ENCODE data around the gene HBS1L.

The HBS1L gene

DNA sequence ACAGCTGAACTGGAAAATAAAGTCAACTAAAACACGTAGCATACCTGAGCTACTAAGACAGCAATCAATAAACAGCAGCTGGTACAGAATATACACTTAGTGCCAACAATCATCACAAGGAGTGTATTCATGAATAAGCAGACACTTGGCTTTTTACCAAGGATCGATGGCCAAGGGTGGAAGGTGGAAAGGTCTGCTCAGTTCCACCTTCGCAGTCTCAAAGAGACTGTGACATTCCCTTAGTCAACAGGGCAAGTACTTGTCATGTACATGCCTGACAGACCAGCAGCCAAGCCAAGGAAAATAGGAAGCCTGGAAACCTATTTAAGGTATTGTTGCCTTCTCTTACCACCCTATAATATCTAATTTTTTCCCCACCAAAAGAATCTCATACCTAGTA, 21.4 kb downstream of the HBS1L start:
- no peak for DNase-seq

DNA sequence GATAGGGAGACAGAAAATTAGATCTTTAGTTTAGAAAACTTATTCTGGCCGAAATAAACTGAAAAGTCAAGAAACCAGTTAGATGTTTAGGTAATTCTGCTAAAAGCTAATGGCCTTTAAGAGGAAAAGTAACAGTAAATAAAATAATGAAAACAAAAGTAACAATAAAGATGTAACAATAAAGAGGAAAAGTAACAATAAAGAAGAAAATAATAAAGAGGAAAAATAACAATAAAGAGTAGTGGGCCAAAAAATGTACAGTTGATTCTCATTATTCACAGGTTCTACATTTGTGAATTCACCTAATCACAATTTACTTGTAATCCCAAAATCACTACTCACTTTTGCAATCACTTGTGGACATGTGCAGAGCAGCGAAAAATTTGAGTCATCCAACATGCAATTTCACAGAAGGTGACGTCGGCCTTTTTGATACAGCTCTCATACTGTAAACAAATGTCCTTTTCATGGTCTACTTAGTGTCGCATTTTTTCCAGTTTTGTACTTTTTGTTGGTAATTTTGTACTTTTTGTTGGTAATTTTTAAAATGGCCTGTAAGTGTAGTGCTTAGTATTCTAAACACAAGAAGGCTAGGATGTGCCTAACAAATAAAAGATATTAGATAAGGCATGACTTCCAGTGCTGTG, 24.0 kb downstream of the HBS1L start:
- no peak for DNase-seq

GRCh38 chr6:135030056-135030473, 24.6 kb downstream of the HBS1L start:
- DNase-seq = no peak

DNA sequence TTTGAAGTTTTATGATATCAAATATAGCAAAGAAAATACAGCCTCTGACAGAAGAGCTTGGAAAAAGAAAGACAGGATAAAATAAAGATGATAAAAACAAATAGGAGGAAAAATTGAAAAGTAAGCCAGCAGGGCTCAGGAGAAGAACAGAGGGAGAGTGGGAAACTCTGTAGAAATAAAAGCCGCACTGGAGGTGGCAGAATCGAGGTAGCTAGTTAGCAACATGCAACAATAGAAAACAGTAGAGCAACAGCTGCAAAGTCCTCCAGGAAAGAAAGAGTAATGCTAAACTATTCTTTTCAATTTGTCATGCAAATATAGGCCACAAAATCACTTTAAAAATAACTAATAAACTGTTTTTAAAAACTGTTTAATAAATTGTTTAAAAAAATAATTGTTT, 28.8 kb downstream of the HBS1L start:
- no peak for DNase-seq

DNA sequence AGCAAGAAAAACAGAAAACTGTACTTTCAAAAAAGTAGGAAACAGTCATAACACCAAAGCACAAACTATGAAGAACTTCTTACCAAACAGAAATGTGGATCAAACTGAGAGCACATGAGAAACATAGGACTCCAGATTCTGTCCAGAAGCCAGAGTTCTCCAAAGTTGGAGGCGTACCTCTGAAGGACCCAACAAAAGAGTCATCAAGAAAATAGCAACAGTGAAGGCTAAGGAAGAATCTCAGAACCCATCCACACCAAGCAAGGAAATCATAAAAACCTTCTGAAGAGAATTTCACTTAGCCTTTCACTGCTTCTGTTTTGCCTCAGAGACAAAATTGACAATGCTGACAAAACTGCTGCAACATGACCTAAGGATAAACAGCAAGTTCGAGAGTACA, 29.4 kb downstream of the HBS1L start:
- no peak for DNase-seq

- DNase-seq = no peak
Measured at GRCh38 chr6:135022050-135022697, 32.4 kb downstream of the HBS1L start.

- no peak for DNase-seq
Measured at GRCh38 chr6:135021310-135022049, 33.1 kb downstream of the HBS1L start.

GRCh38 chr6:135018941-135019340, 35.7 kb downstream of the HBS1L start:
- no peak for DNase-seq

DNA sequence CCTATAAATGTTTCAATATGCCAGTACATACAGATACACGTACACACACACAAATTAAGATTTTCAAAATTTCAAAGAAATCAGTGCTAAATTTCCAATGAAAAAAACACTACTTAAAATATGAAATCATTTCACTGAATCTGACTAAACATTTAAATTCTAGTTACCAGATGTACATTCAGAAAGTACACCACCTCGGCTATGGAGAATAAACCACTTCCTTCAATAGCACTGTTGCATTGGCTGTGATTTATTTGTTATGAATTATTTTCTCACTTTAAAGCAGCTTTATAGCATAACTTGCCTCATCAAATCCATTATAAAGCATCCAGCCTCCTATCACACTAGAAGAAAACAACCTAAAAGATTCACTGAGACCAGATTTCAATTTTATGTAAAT, 36.6 kb downstream of the HBS1L start:
- no peak for DNase-seq

- no peak for DNase-seq
Measured at GRCh38 chr6:135014353-135014832, 40.2 kb downstream of the HBS1L start.

GRCh38 chr6:135013211-135013610, 41.4 kb downstream of the HBS1L start:
- no peak for DNase-seq

DNA sequence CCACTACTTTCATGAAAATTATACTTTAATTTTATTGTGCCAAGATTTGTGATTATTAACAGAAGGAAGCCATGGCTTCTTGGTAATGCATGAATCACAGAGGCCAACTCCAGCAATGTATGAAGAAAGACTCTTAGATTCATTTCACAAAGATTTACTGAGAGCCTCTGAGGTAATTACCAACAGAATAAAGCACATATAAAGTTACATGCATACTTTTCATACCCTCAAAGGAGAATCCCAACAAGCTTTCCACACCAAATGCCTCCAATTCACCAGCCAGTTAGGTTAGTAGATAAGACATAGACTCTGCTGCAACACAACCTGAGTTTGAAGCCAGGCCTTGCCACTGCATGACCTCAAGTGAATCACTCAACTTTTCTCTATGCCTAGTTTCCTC, 41.9 kb downstream of the HBS1L start:
- DNase-seq = no peak

DNA sequence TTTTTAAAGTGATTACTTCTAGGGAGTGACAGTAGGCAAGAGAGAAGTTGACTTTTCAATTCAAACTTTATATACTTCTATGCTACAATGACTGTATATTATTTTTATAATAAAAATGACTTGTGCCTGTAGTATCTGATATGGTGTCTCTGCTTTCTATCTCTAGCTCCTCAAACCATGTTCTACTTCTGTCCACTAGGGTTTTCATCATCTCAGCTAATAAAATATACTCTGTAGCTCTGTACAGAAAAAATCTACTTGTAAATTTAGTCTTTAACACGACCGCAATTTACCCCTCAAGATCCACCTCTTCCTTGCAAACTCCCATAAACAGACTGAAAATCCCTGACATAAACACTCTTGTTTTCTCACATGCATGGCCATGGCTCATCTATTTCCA, 42.3 kb downstream of the HBS1L start:
- no peak for DNase-seq

DNA sequence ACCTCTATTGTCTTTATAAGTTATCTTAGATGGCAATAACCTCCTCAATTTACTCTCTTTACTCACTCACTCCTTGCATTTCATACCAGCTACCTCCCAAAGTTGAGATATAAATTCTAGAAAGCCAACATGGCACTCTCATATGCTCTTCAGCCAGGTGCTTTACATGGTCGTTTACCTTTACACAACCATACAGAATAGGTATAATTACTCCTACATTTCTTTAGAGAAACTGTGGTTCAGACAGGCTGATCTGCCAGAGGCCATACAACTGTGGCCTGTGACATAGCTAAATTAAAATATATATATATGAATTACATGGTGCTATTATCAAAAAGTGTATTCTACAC, 45.7 kb downstream of the HBS1L start:
- DNase-seq = no peak

DNA sequence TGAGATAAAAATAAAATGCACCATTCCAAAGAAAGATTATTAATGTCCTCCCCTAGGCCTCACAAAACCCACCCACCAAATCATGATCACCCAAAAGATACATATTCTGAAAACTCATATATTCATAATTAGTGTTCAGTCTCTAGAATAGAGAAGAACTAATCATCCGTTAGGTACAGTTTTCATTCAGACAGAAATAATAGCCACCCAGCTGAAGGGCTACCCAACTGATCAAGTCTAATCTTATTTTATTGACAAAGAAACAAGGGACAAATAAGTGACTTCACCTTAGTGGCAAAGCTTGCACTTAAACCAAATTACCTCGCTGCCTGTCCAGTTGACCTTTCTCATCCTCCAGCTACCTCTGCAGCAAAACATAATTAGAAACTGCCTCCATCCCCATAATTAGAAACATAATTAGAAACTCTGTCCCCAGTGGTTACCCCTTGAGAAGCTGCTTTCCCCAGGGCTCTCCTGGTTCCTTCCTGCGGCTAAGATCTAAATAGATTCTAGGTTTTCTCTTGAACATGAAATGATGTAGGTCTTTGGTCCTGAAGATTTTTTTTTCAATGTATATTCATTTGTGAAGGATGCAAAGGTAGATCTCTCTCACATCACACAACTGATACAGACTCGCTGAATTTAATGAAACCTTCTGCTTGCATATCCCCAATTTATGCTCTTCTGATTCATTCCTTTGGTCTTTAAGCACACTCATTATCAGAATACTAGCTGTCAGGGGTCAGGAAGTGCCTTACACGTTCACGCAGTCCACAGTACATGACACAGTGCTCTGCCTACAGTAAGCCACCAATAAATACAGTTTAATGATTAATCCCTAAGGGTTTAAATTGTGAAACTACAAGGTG, 46.3 kb downstream of the HBS1L start:
- DNase-seq = no peak

DNA sequence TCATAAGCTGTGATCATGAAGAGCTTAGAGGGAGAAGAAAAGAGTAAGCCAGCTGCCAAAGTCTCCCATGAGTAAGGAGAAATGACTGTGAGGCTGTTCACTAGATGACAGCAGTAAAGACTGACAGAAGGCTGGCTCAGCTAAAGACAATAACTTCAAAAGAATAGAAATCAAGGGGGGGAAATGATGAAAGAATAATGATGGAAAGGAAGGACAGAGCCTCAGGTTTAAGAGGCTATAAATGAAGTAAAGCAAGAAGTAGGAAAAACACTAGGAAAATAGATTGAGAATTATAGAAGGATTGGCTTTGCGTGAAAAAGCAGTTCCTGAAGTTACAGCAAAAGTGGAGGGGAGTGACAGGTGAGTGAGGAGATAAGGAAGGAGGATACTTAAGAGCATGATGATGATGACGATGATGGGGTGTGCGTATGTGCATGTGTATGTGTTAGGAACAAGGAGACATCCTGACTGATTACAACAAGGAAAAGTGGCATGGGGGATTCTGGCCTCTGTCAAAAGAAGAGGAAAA, 48.2 kb downstream of the HBS1L start:
- no peak for DNase-seq

- DNase-seq = no peak
Measured at GRCh38 chr6:135004399-135004798, 50.2 kb downstream of the HBS1L start.

DNA sequence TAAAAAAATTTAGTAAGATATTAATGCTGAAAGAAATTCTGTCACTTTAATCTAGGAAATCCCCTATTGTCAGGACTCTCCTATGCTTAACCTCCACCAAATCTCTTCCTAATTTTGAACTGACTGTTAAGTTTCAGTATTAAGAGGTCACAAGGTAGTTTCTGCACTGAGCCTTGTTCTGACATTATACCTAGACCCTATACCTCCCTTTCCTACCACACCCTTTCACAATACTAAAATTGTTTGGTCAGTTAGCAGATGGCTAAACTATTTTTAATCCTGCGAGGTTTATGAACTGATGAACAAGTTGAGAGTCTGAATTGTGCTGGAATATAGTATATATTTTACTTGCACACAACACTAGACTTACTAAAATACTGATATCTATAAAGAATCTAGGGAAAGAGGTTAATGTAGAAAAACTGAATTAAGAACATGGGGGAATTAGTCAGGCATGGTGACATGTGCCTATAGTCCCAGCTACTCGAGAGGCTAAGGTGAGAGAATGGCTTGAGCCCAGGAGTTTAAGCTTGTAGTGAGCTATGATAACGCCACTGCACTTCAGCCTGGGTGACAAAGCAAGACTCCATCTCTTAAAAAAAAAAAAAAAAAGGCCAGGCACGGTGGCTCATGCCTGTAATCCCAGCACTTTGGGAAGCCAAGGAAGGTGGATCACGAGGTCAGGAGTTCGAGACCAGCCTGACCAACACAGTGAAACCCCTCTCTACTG, 51.5 kb downstream of the HBS1L start:
- no peak for DNase-seq

DNA sequence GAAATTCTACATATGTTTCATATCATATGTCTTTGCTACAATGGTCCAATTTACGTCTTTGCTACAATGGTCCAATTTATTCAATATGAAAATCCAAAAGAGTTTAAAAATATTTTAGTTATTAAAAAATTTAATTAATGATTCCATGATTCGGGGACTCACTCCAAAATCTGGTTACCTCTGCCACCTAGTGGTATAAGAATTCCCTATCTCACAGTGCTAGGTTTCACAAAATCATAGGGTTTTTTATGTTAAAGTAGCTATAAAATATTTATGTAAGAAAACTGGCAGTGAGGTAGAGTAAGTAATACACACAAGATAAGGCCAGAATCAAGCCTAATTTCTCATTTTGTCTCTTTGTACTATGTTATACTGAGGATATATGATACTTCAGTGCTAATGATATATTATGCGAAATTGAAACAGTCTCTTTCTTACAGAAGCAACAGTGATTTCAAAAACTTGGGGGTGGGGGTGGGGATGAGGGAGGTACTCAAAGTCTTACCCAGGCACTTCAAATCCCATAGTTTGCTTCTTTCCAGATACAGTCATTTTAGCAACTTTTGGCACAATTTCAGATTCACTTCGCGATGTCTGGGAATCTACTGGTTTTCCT, 52.3 kb downstream of the HBS1L start:
- DNase-seq = no peak

- DNase-seq = no peak
Measured at GRCh38 chr6:134999107-134999506, 55.5 kb downstream of the HBS1L start.

DNA sequence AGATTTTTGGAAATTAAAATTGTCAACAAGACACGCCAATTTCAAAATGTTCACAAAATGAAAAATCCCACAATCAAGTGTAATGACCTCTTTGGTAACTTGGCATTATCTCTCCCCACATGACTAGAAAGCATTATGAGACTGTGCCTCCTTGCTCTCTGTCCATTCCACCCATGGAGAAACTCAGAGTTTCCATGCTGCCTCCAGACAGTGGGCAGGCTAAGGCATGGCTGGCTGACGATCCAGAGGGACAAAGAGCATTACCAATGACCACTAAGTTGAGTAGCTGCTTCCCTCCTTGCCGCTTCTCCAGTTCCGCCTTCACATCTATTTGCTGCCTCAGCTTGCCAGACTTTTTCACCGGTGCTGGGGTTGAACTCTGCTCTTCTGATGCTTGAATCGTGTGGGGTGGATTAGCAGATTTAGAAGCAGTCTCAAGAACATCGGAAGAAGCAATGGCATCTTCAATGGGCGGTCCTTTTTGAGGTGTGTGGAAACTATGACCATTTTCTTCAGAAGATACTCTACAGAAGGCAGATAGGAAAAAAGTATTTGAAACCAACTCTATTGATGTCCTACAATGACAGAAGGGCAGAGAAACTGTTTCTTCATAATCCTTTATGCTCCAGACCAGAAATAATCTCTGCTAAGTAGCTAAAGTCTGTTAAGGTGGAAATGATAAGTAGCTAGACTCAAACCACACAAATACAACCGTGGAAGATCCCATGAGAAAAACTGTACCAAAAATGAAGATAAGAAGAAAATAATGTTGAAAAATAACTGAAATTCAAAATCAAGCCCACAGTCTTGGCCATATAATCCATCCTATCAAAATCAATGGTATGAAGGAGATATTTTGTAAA, 57.3 kb downstream of the HBS1L start:
- DNase-seq = no peak
